IMR-90 (cell line): ENCODE measurements around the gene KRTAP5-9. TPM values are rescaled to one million over a fixed set of nuclear protein-coding genes. Genes with fewer than 3 reads are reported as not detected.

ENCODE experiments used
- ATAC-seq: fragments of 200-7000 bp; cut with Tn5 transposase; 2 replicates; pipeline ENCODE4 v1.9.1; 2020; ENCODE audit warnings: low read depth, mild to moderate bottlenecking, moderate library complexity
- BruUV-seq: library from RNA; stranded (reverse); fragments of 400-500 nt; replicated peaks from 2 replicates; lab custom pipeline; 2021; lab: Mats Ljungman, UMichigan
- CTCF ChIA-PET: fragments of 300-600 bp; formaldehyde crosslinking; extraction: SDS; loops from one replicate; lab custom pipeline; 2021; ENCODE audit warnings: antibody characterized with exemption; lab: Yijun Ruan, JAX
- POLR2A ChIA-PET: fragments of 300-600 bp; sonication (Branson Sonifier 250); formaldehyde crosslinking; loops from one replicate; lab custom pipeline; 2022; ENCODE audit warnings: antibody characterized with exemption; ENCODE audit not compliant: unreplicated experiment; lab: Charles Lee
- DNase-seq: peaks from one replicate; pipeline ENCODE4 v3.0.0; 2013
- H2AFZ ChIP-seq: replicated peaks from 2 replicates; pipeline ENCODE3; 2013; ENCODE audit warnings: low read length, mild to moderate bottlenecking; ENCODE audit not compliant: poor library complexity
- H2AK5ac ChIP-seq: 2 replicates; pipeline ENCODE4 v1.6.1; 2013; ENCODE audit warnings: low read depth, low read length, inconsistent platforms
- H2AK9ac ChIP-seq: replicated peaks from 2 replicates; pipeline ENCODE3; 2013; ENCODE audit warnings: mild to moderate bottlenecking, low read depth, low read length, moderate library complexity; ENCODE audit not compliant: poor library complexity
- H2BK120ac ChIP-seq: 2 replicates; pipeline ENCODE4 v1.6.1; 2013; ENCODE audit warnings: low read depth, low read length, inconsistent platforms
- H2BK15ac ChIP-seq: 3 replicates; pipeline ENCODE4 v1.6.1; 2013; ENCODE audit warnings: low read depth, low read length, inconsistent platforms
- H2BK20ac ChIP-seq: 2 replicates; pipeline ENCODE4 v1.6.1; 2013; ENCODE audit warnings: low read depth, mild to moderate bottlenecking, inconsistent platforms, low read length, moderate library complexity
- H2BK5ac ChIP-seq: 2 replicates; pipeline ENCODE4 v1.6.1; 2013; ENCODE audit warnings: mild to moderate bottlenecking, low read depth, low read length, inconsistent platforms; ENCODE audit not compliant: poor library complexity, severe bottlenecking
- H3K14ac ChIP-seq: replicated peaks from 2 replicates; pipeline ENCODE4 v1.6.1; 2013; ENCODE audit warnings: low read depth, low read length, inconsistent platforms
- H3K18ac ChIP-seq: 2 replicates; pipeline ENCODE4 v1.6.1; 2013; ENCODE audit warnings: low read depth, low read length, control low read depth
- H3K23ac ChIP-seq: 2 replicates; pipeline ENCODE4 v1.6.1; 2013; ENCODE audit warnings: low read depth, low read length, inconsistent platforms
- H3K27ac ChIP-seq: 2 replicates; pipeline ENCODE4 v1.5.1; 2013; ENCODE audit warnings: mild to moderate bottlenecking, control low read depth, low read length; ENCODE audit not compliant: insufficient read depth
- H3K27me3 ChIP-seq: 2 replicates; pipeline ENCODE4 v1.6.1; 2013; ENCODE audit warnings: low read length; ENCODE audit not compliant: control insufficient read depth, insufficient read depth
- H3K36me3 ChIP-seq: 2 replicates; pipeline ENCODE4 v1.6.1; 2013; ENCODE audit warnings: low read length, mixed read lengths; ENCODE audit not compliant: control insufficient read depth, insufficient read depth
- H3K4ac ChIP-seq: 2 replicates; pipeline ENCODE4 v1.6.1; 2013; ENCODE audit warnings: low read depth, low read length, inconsistent platforms
- H3K4me1 ChIP-seq: 2 replicates; pipeline ENCODE4 v1.6.1; 2013; ENCODE audit warnings: low read length, mixed read lengths; ENCODE audit not compliant: control insufficient read depth, insufficient read depth
- H3K4me2 ChIP-seq: 2 replicates; pipeline ENCODE4 v1.6.1; 2013; ENCODE audit warnings: low read depth, mild to moderate bottlenecking, control low read depth, low read length, moderate library complexity
- H3K4me3 ChIP-seq: 2 replicates; pipeline ENCODE4 v1.5.1; 2013; ENCODE audit warnings: low read depth, mild to moderate bottlenecking, control low read depth, low read length, moderate library complexity; ENCODE audit not compliant: insufficient read depth
- H3K56ac ChIP-seq: 2 replicates; pipeline ENCODE4 v1.6.1; 2013; ENCODE audit warnings: low read length, inconsistent platforms; ENCODE audit not compliant: insufficient read depth; ENCODE audit errors: extremely low read depth
- H3K79me1 ChIP-seq, 2 experiments: 2 replicates each; pipeline ENCODE4 v1.6.1; 2013; ENCODE audit warnings: low read length in 2 of 2, inconsistent platforms in 1 of 2, low read depth in 1 of 2
- H3K9ac ChIP-seq: 2 replicates; pipeline ENCODE4 v1.6.1; 2013; ENCODE audit warnings: low read depth, low read length, control low read depth
- H3K9me1 ChIP-seq: 2 replicates; pipeline ENCODE4 v1.6.1; 2013; ENCODE audit warnings: low read length, inconsistent platforms; ENCODE audit not compliant: insufficient read depth
- H3K9me3 ChIP-seq: 2 replicates; pipeline ENCODE4 v1.6.1; 2013; ENCODE audit warnings: low read length; ENCODE audit not compliant: control insufficient read depth, insufficient read depth
- H4K20me1 ChIP-seq: 2 replicates; pipeline ENCODE4 v1.6.1; 2013; ENCODE audit warnings: low read length, inconsistent platforms; ENCODE audit not compliant: insufficient read depth
- H4K5ac ChIP-seq: 2 replicates; pipeline ENCODE4 v1.6.1; 2013; ENCODE audit warnings: mild to moderate bottlenecking, low read depth, low read length, control low read depth
- H4K8ac ChIP-seq, 2 experiments: 2 replicates each; pipeline ENCODE4 v1.6.1; 2013; ENCODE audit warnings: low read depth in 2 of 2, low read length in 2 of 2, control low read depth in 1 of 2, inconsistent platforms in 1 of 2
- H4K91ac ChIP-seq: 2 replicates; pipeline ENCODE4 v1.6.1; 2013; ENCODE audit warnings: low read depth, low read length, inconsistent platforms; ENCODE audit not compliant: insufficient read depth
- ELK1 ChIP-seq: fragments of 150-350 bp; IDR thresholded peaks from 2 replicates; pipeline ENCODE4 v1.6.1; 2016; ENCODE audit warnings: low read depth, mild to moderate bottlenecking, low read length, moderate library complexity, borderline replicate concordance
- MAFK ChIP-seq: IDR thresholded peaks from 2 replicates; pipeline ENCODE4 v1.6.1; 2012; ENCODE audit warnings: low read depth, low read length, improper control_type of control experiment
- MAZ ChIP-seq: IDR thresholded peaks from 2 replicates; pipeline ENCODE4 v1.6.1; 2012; ENCODE audit warnings: low read depth, mild to moderate bottlenecking, low read length, improper control_type of control experiment, moderate library complexity, borderline replicate concordance
- NFE2L2 ChIP-seq: fragments of 150-350 bp; IDR thresholded peaks from 2 replicates; pipeline ENCODE4 v1.6.1; 2016; ENCODE audit warnings: low read depth, mild to moderate bottlenecking, low read length
- POLR2A ChIP-seq: IDR thresholded peaks from 2 replicates; pipeline ENCODE4 v1.6.1; 2012; ENCODE audit warnings: mild to moderate bottlenecking, low read depth, low read length
- RFX5 ChIP-seq: IDR thresholded peaks from 2 replicates; pipeline ENCODE4 v1.8.0; 2012; ENCODE audit warnings: low read depth, mild to moderate bottlenecking, low read length, moderate library complexity
- WGBS, 2 experiments: methylation state at CpG; one replicate each; pipeline versions ENCODE4 v1.1.5 to v1.1.7; 2013; ENCODE audit warnings: missing lambda C conversion rate in 2 of 2; ENCODE audit not compliant: insufficient read length in 1 of 2; ENCODE audit errors: extremely low coverage in 2 of 2; 5-methylcytosine and 5-hydroxymethylcytosine counted together
- dilution Hi-C: fragments of 300-500 bp; cut with HindIII; formaldehyde crosslinking; loops from one replicate; pipeline ENCODE4 v1.14.3; 2018; ENCODE audit warnings: low sequenced_read_pairs; ENCODE audit not compliant: unreplicated experiment
- in situ Hi-C: fragments of 300-500 bp; cut with MboI; formaldehyde crosslinking; loops from 3 replicates; pipeline ENCODE4 v1.14.3; 2019; ENCODE audit warnings: low sequenced_read_pairs, inconsistent platforms, mixed read lengths
- intact Hi-C: fragments of 100-400 bp; cut with micrococcal nuclease; formaldehyde crosslinking; loops from 2 replicates; pipeline ENCODE4 v1.10.0; 2022
- polyA plus RNA-seq, 3 experiments: library from polyadenylated mRNA; depleted of rRNA; stranded (reverse); fragments of >200 nt; gene quantifications; 2 replicates each; pipeline ENCODE4 v1.2.3, GENCODE V29; 2012; ENCODE audit warnings: low replicate concordance in 1 of 3
- total RNA-seq: library from RNA; depleted of rRNA; stranded (reverse); fragments of >200 nt; gene quantifications from 2 replicates; pipeline ENCODE4 v1.2.3, GENCODE V29; 2012
- TF ChIP-seq, protein P1 (sequence below): fragments of 150-350 bp; IDR thresholded peaks from 2 replicates; pipeline ENCODE4 v1.6.1; 2017; ENCODE audit warnings: mild to moderate bottlenecking, antibody characterized with exemption, low read length, low read depth

KRTAP5-9 gene
- total and polyA plus RNA-seq, 2 of the 4 experiments (the other 2 are of a cell fraction): 0.09 TPM; not detected in 1

GRCh38 chr11:71572811-71573210 is 24.6 kb downstream of the KRTAP5-9 start:
- Histone ChIP-seq H3K18ac (no peak overlapping the region), H2AK5ac (no peak overlapping the region), H2BK120ac (no peak overlapping the region), H3K23ac (no peak overlapping the region), H2BK15ac (no peak overlapping the region), H3K27me3 (peaks cover 30% of the 10 kb centered on the region), H3K9ac (no peak overlapping the region), H2BK5ac (no peak overlapping the region), H4K20me1 (no peaks in the 10 kb centered on the region), H3K4me3 (no peak overlapping the region), H3K9me3 (no peaks in the 10 kb centered on the region), H3K4ac (no peak overlapping the region), H2AFZ (no peak overlapping the region), H3K79me1 (no peaks in the 10 kb centered on the region), H4K5ac (no peak overlapping the region), H3K14ac (no peak overlapping the region), H3K56ac (no peak overlapping the region), H4K8ac (no peak overlapping the region), H3K4me2 (no peak overlapping the region), H3K4me1 (no peaks in the 10 kb centered on the region), H3K9me1 (no peaks in the 10 kb centered on the region), H2BK20ac (no peak overlapping the region), H4K91ac (no peak overlapping the region), H3K36me3 (no peaks in the 10 kb centered on the region), H2AK9ac (no peak overlapping the region), H3K27ac (no peak overlapping the region)
- no peak for TF ChIP-seq RFX5
- TF ChIP-seq ELK1: no peak
- TF ChIP-seq NFE2L2: no peak
- TF ChIP-seq MAZ: no peak
- TF ChIP-seq MAFK: no peak
- TF ChIP-seq, protein P1, sequence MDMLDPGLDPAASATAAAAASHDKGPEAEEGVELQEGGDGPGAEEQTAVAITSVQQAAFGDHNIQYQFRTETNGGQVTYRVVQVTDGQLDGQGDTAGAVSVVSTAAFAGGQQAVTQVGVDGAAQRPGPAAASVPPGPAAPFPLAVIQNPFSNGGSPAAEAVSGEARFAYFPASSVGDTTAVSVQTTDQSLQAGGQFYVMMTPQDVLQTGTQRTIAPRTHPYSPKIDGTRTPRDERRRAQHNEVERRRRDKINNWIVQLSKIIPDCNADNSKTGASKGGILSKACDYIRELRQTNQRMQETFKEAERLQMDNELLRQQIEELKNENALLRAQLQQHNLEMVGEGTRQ: no peak
- no peak for TF ChIP-seq POLR2A
- in situ Hi-C loops (no loop called here), intact Hi-C loops (no loop called here), dilution Hi-C loops (no loop called here)
- no peak for ATAC-seq
- DNase-seq: no peak
- no TSS peak for BruUV-seq
- ChIA-PET CTCF (interaction anchor here (1.3 kb wide), 1 partner anchor 10 kb away, joined by 3 read pairs; no protein-coding TSS in a partner anchor), POLR2A (no interaction called here)
- WGBS, 2 experiments: 65% methylated on average over 8 of the region's 11 CpGs; no CpG with 5 or more reads in 1 of the 2 experiments
